Neuron (in vitro differentiated cells): ENCODE measurements around the gene SLC35D2.

Experiments used
- H2AFZ ChIP-seq: one replicate; pipeline ENCODE4 v1.6.1; 2013; ENCODE audit warnings: low read depth, mild to moderate bottlenecking, inconsistent platforms, low read length, moderate library complexity
- H3K27me3 ChIP-seq: one replicate; pipeline ENCODE4 v1.6.1; 2013; ENCODE audit warnings: low read length; ENCODE audit not compliant: insufficient read depth
- H3K36me3 ChIP-seq: one replicate; pipeline ENCODE4 v1.6.1; 2013; ENCODE audit warnings: low read length; ENCODE audit not compliant: insufficient read depth
- H3K4me1 ChIP-seq: one replicate; pipeline ENCODE4 v1.6.1; 2013; ENCODE audit warnings: low read length; ENCODE audit not compliant: insufficient read depth
- H3K4me3 ChIP-seq: 2 replicates; pipeline ENCODE4 v1.5.1; 2013; ENCODE audit warnings: mild to moderate bottlenecking, low read length, moderate library complexity
- H3K9me3 ChIP-seq: one replicate; pipeline ENCODE4 v1.6.1; 2013; ENCODE audit warnings: low read length

SLC35D2 gene

GRCh38 chr9:96383165-96383942 is at the start of gene SLC35D2:
Gene SLC35D2 (minus strand): TSS chr9:96383711. CDS start chr9:96383634, 77 bp downstream.
- peaks cover 30% of the 10 kb centered on the region for H3K36me3 ChIP-seq
- H3K4me3 ChIP-seq: peak within 1 kb of the TSS; percentile 77
- no peaks in the 10 kb centered on the region for H3K27me3 ChIP-seq
- H3K9me3 ChIP-seq: peaks cover 2% of the 10 kb centered on the region
- H3K4me1 ChIP-seq: peaks cover 16% of the 10 kb centered on the region
- H2AFZ ChIP-seq: peak within 1 kb of the TSS; percentile 78

GRCh38 chr9:96430377-96430776 is 46.9 kb upstream of the SLC35D2 start:
- no peaks in the 10 kb centered on the region for H3K27me3 ChIP-seq
- H3K36me3 ChIP-seq: no peaks in the 10 kb centered on the region
- H3K4me3 ChIP-seq: no peak overlapping the region
- no peaks in the 10 kb centered on the region for H3K9me3 ChIP-seq
- H3K4me1 ChIP-seq: peaks cover 4% of the 10 kb centered on the region
- no peak overlapping the region for H2AFZ ChIP-seq

- Histone ChIP-seq H3K9me3 (no peaks in the 10 kb centered on the region), H2AFZ (no peak overlapping the region), H3K4me1 (peaks cover 4% of the 10 kb centered on the region), H3K36me3 (no peaks in the 10 kb centered on the region), H3K27me3 (no peaks in the 10 kb centered on the region), H3K4me3 (no peak overlapping the region)
These were observed 46.2 kb upstream of the SLC35D2 start for GRCh38 chr9:96429732-96430131.

- Histone ChIP-seq H3K36me3 (no peaks in the 10 kb centered on the region), H3K27me3 (no peaks in the 10 kb centered on the region), H2AFZ (no peak overlapping the region), H3K4me1 (peaks cover 17% of the 10 kb centered on the region), H3K9me3 (no peaks in the 10 kb centered on the region), H3K4me3 (no peak overlapping the region)
These were observed 42.1 kb upstream of the SLC35D2 start for GRCh38 chr9:96425500-96426169.

GRCh38 chr9:96423985-96424336 is 40.5 kb upstream of the SLC35D2 start:
- no peaks in the 10 kb centered on the region for H3K9me3 ChIP-seq
- no peak overlapping the region for H3K4me3 ChIP-seq
- H3K4me1 ChIP-seq: peaks cover 23% of the 10 kb centered on the region
- no peaks in the 10 kb centered on the region for H3K27me3 ChIP-seq
- no peak overlapping the region for H2AFZ ChIP-seq
- no peaks in the 10 kb centered on the region for H3K36me3 ChIP-seq

- Histone ChIP-seq H3K27me3 (no peaks in the 10 kb centered on the region), H3K36me3 (no peaks in the 10 kb centered on the region), H2AFZ (no peak overlapping the region), H3K4me3 (no peak overlapping the region), H3K4me1 (peaks cover 23% of the 10 kb centered on the region), H3K9me3 (no peaks in the 10 kb centered on the region)
These were observed 39.9 kb upstream of the SLC35D2 start for GRCh38 chr9:96423322-96423984.

DNA sequence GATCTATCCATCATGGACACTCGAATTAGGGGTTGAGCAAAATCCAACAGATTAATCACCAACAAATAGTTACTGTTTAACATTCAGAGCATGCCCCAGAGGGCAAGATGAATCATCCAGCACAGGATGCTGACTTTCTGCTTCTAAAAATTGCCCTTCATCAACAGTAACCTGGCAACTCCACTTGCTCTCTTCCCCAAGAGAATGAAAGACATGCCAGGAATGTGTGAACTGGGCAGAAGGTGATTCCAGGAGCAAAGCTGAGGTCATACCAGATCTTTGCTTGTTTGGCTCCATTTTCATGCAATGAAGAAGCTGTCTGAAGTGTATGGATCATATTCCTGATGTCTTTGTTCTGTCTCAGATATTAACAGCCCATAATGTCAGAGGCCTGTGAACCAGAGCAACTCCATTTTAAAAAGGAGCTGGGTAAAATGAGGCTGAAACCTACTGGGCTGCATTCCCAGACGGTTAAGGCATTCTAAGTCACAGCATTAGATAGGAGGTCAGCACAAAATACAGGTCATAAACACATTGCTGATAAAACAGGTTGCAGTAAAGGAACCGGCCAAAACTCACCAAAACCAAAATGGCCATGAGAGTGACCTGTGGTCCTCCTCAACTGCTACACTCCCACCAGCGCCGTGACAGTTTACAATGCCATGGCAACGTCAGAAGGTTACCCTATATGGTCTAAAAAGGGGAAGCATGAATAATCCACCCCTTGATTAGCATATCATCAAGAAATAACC is 37.1 kb upstream of the SLC35D2 start:
- Histone ChIP-seq H2AFZ (peak overlapping the region; percentile 44), H3K27me3 (no peaks in the 10 kb centered on the region), H3K4me1 (peaks cover 23% of the 10 kb centered on the region), H3K36me3 (no peaks in the 10 kb centered on the region), H3K9me3 (no peaks in the 10 kb centered on the region), H3K4me3 (peak overlapping the region; percentile 79)

- H2AFZ ChIP-seq: peak overlapping the region; percentile 44
- H3K27me3 ChIP-seq: no peaks in the 10 kb centered on the region
- H3K4me3 ChIP-seq: peak overlapping the region; percentile 79
- no peaks in the 10 kb centered on the region for H3K9me3 ChIP-seq
- no peaks in the 10 kb centered on the region for H3K36me3 ChIP-seq
- H3K4me1 ChIP-seq: peaks cover 23% of the 10 kb centered on the region
These were observed 36.1 kb upstream of the SLC35D2 start for GRCh38 chr9:96419691-96419969.

DNA sequence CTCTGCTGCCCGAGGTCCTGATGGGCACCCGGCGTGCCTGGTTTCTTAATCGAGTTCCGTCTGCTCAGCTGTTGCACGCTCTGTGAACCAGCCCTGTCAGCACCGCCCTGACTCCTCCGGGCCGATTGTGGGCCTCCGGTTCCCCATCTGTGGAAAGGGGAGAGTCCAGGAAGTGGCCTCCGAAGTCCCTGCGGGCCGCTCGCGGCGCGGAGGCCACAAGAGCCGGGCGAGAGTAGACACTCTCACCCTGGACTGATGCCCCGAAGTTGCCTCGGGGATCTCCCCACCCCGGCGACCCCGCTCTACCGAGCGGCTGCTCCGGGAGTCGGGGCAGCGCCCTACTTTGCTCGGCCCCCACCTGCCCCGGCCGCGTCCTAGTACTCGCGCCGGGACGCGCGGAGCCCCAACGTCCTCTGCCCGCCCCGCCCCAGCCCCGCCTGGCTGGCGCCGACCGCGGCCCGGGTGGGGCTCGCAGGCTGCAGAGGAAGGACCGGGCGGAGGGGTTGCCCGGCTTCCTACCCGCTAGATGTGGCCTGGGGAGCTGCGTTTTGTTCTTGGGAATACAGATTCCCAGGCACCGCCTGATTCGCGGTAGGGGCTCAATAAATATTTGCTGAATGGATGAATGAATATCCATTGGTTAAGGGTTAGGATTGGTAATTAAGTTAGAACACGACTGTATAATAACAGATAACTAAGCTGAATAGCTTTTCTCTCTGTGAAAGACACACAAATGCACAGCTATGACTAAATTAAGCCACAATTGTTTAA is 35.6 kb upstream of the SLC35D2 start:
- peaks cover 26% of the 10 kb centered on the region for H3K4me1 ChIP-seq
- no peaks in the 10 kb centered on the region for H3K36me3 ChIP-seq
- H3K4me3 ChIP-seq: peak overlapping the region; percentile 79
- H3K9me3 ChIP-seq: no peaks in the 10 kb centered on the region
- H2AFZ ChIP-seq: peak overlapping the region; percentile 44
- no peaks in the 10 kb centered on the region for H3K27me3 ChIP-seq

GRCh38 chr9:96418083-96418919 is 34.8 kb upstream of the SLC35D2 start, which contains the start of gene ZNF367:
Gene ZNF367 (minus strand): TSS chr9:96418370. CDS start chr9:96418032, 338 bp downstream.
- peak within 1 kb of the TSS; percentile 2 for H2AFZ ChIP-seq

DNA sequence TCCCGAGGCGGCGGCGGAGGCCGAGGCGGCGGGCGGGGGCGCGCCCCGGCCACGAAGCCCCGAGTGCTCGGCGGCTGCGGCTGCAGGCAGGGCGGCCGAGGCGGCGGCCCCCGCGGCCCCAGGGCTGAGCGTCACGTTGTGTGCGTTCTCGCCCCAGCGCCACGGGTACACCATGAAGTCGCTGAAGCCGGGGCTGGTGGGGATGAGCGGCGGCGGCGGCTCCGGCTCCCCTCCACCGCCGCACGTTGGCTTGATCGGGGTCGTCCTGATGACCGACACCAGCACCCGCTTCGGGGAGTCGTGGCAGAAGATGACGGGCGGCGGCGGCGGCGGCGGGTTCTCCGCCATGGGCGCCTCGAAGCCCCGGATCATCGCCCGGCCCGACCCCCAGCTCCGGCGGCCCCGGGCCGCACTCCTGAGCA is 34.2 kb upstream of the SLC35D2 start:
- Histone ChIP-seq H3K4me1 (peaks cover 34% of the 10 kb centered on the region), H3K27me3 (no peaks in the 10 kb centered on the region), H3K4me3 (peak overlapping the region; percentile 68), H3K36me3 (no peaks in the 10 kb centered on the region), H3K9me3 (no peaks in the 10 kb centered on the region), H2AFZ (no peak overlapping the region)

More at GRCh38 chr9:96418083-96418919, 34.8 kb upstream of the SLC35D2 start, which contains the start of gene ZNF367:
- H3K36me3 ChIP-seq: no peaks in the 10 kb centered on the region
- peaks cover 34% of the 10 kb centered on the region for H3K4me1 ChIP-seq
- no peaks in the 10 kb centered on the region for H3K9me3 ChIP-seq
- H3K4me3 ChIP-seq: peak within 1 kb of the TSS; percentile 79
- H3K27me3 ChIP-seq: no peaks in the 10 kb centered on the region
